ENCODE results near the gene ABR. TPM values are rescaled to one million over a fixed set of nuclear protein-coding genes. Genes with fewer than 3 reads are reported as not detected.

ABR gene
- total RNA-seq, 6 experiments from 2014 or later, result 49.3 to 58.4 (median 54.4) TPM

GRCh38 chr17:1217089-1217385 lies 37.3 kb upstream of the ABR start:
- Mint-ChIP-seq H3K27me3 (ENCODE audit: insufficient read depth) (peaks cover 57% of the 10 kb centered on the region), H3K27ac (no peak overlapping the region), H3K36me3 (ENCODE audit: low read depth) (no peaks in the 10 kb centered on the region), H3K9me3 (peaks cover 5% of the 10 kb centered on the region; the same call in 1 of the 2 replicates), H3K4me3 (no peak overlapping the region), H3K4me1 (ENCODE audit: low read depth) (no peaks in the 10 kb centered on the region)
- DNase-seq, result no peak
- no peak for TF ChIP-seq CTCF (IDR thresholded peaks at IDR 0.05)

GRCh38 chr17:1216217-1217088 lies 36.7 kb upstream of the ABR start:
- H3K4me3 Mint-ChIP-seq, result no peak overlapping the region
- no peak for TF ChIP-seq CTCF (IDR thresholded peaks at IDR 0.05)
- no peaks in the 10 kb centered on the region for H3K36me3 Mint-ChIP-seq (ENCODE audit: low read depth)
- no peak overlapping the region for H3K27ac Mint-ChIP-seq
- H3K27me3 Mint-ChIP-seq (ENCODE audit: insufficient read depth), result peaks cover 57% of the 10 kb centered on the region
- DNase-seq, result no peak
- H3K9me3 Mint-ChIP-seq, result peaks cover 4% of the 10 kb centered on the region; the same call in 1 of the 2 replicates
- H3K4me1 Mint-ChIP-seq (ENCODE audit: low read depth), result no peaks in the 10 kb centered on the region

- Mint-ChIP-seq H3K4me1 (ENCODE audit: low read depth) (no peaks in the 10 kb centered on the region), H3K27ac (no peak overlapping the region), H3K9me3 (no peaks in the 10 kb centered on the region), H3K36me3 (ENCODE audit: low read depth) (no peaks in the 10 kb centered on the region), H3K27me3 (ENCODE audit: insufficient read depth) (peaks cover 64% of the 10 kb centered on the region), H3K4me3 (no peak overlapping the region)
- no peak for DNase-seq
- TF ChIP-seq CTCF (IDR thresholded peaks at IDR 0.05), result no peak
Observed at GRCh38 chr17:1212946-1213345, 33.2 kb upstream of the ABR start.

GRCh38 chr17:1211287-1211686 lies 31.5 kb upstream of the ABR start:
- Mint-ChIP-seq H3K4me1 (ENCODE audit: low read depth) (no peaks in the 10 kb centered on the region), H3K9me3 (no peaks in the 10 kb centered on the region), H3K27me3 (ENCODE audit: insufficient read depth) (peaks cover 49% of the 10 kb centered on the region), H3K4me3 (no peak overlapping the region), H3K36me3 (ENCODE audit: low read depth) (no peaks in the 10 kb centered on the region), H3K27ac (no peak overlapping the region)
- TF ChIP-seq CTCF (IDR thresholded peaks at IDR 0.05), result no peak
- DNase-seq, result no peak

- H3K4me3 Mint-ChIP-seq, result no peak overlapping the region
- peaks cover 42% of the 10 kb centered on the region for H3K27me3 Mint-ChIP-seq (ENCODE audit: insufficient read depth)
- DNase-seq, result no peak
- H3K27ac Mint-ChIP-seq, result no peak overlapping the region
- TF ChIP-seq CTCF (IDR thresholded peaks at IDR 0.05), result no peak
- no peaks in the 10 kb centered on the region for H3K9me3 Mint-ChIP-seq
- H3K36me3 Mint-ChIP-seq (ENCODE audit: low read depth), result no peaks in the 10 kb centered on the region
- no peaks in the 10 kb centered on the region for H3K4me1 Mint-ChIP-seq (ENCODE audit: low read depth)
Observed at GRCh38 chr17:1208966-1209365, 29.2 kb upstream of the ABR start.

Measured in HFFc6 (cell line).